Measurements from ENCODE around the gene PLA2G4A. TPM values are rescaled to one million over a fixed set of nuclear protein-coding genes. Genes with fewer than 3 reads are reported as not detected.
A peak's percentile ranks its signal among the peaks of the same experiment; 100 is the strongest.

The PLA2G4A gene
- total RNA-seq, 1 experiment from 2014 or later: 3.8 TPM

DNA sequence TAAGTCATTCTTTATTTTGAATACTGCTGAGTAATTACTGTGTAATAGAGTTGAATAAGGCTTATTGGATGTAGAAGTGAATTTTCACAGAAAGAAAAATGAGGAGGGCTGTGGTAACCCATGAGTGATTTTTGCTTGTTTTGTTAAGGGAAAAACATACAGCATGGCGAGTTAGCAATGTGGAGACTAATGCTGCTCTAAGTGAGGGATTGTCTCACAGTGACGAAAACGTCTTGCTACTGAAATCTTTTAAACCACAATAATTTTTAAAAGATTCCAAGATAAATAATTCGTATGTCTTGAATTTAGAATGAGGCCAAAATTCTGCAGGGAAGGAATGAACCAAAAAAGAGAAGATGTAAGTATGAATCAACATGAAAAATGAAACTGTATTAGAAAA is 16.2 kb upstream of the PLA2G4A start:
- Mint-ChIP-seq H3K27ac (ENCODE audit: low read depth, unreplicated experiment) (peak overlapping the region; percentile 57), H3K4me1 (ENCODE audit: insufficient read depth, unreplicated experiment) (peaks cover 16% of the 10 kb centered on the region), H3K27me3 (ENCODE audit: insufficient read depth, unreplicated experiment) (no peaks in the 10 kb centered on the region), H3K36me3 (ENCODE audit: insufficient read depth, unreplicated experiment) (no peaks in the 10 kb centered on the region), H3K4me3 (ENCODE audit: unreplicated experiment) (peak overlapping the region; percentile 49), H3K9me3 (ENCODE audit: unreplicated experiment) (no peaks in the 10 kb centered on the region)
- no TSS peak for BruUV-seq (replicated peaks)
- DNase-seq (ENCODE audit: unreplicated experiment): peak; percentile 65
- POLR2A ChIA-PET: no interaction called here
- intact Hi-C loops (cut with micrococcal nuclease): no loop called here
- CTCF ChIA-PET: interaction anchor here (0.6 to 2.0 kb wide), 2 partner anchors 15 to 90 kb away, joined by 3 to 9 read pairs; no protein-coding TSS in a partner anchor
- TF ChIP-seq, protein P1, sequence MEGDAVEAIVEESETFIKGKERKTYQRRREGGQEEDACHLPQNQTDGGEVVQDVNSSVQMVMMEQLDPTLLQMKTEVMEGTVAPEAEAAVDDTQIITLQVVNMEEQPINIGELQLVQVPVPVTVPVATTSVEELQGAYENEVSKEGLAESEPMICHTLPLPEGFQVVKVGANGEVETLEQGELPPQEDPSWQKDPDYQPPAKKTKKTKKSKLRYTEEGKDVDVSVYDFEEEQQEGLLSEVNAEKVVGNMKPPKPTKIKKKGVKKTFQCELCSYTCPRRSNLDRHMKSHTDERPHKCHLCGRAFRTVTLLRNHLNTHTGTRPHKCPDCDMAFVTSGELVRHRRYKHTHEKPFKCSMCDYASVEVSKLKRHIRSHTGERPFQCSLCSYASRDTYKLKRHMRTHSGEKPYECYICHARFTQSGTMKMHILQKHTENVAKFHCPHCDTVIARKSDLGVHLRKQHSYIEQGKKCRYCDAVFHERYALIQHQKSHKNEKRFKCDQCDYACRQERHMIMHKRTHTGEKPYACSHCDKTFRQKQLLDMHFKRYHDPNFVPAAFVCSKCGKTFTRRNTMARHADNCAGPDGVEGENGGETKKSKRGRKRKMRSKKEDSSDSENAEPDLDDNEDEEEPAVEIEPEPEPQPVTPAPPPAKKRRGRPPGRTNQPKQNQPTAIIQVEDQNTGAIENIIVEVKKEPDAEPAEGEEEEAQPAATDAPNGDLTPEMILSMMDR (IDR thresholded peaks at IDR 0.05; ENCODE audit: unreplicated experiment): no peak

DNA sequence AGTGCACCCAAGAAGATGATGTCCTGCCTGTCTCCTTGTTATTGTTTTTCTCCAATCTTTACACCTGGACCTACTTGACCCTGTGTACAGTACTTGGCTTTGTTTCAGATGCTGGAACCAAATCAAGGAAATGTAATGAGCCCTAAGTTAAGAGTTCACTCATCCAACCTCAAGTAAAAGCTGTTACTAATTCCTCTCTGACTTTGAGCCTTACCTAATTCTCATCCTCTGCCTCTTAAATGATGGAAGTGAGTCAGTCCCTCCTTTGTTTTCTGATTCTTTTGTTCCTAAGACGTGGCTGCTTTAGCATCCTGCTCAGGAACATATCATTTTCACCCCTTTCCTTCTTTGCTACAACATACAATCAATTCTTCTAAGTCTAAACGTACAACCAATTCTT is 15.3 kb upstream of the PLA2G4A start:
- TF ChIP-seq, protein P1 (IDR thresholded peaks at IDR 0.05; ENCODE audit: unreplicated experiment): no peak
- BruUV-seq (replicated peaks): no TSS peak
- H3K4me1 Mint-ChIP-seq (ENCODE audit: insufficient read depth, unreplicated experiment): peaks cover 16% of the 10 kb centered on the region
- H3K36me3 Mint-ChIP-seq (ENCODE audit: insufficient read depth, unreplicated experiment): no peaks in the 10 kb centered on the region
- CTCF ChIA-PET: interaction anchor here (0.9 to 1.2 kb wide), 3 partner anchors 16 to 90 kb away, joined by 3 read pairs; no protein-coding TSS in a partner anchor
- H3K4me3 Mint-ChIP-seq (ENCODE audit: unreplicated experiment): no peak overlapping the region
- peak overlapping the region; percentile 57 for H3K27ac Mint-ChIP-seq (ENCODE audit: low read depth, unreplicated experiment)
- POLR2A ChIA-PET: no interaction called here
- no peaks in the 10 kb centered on the region for H3K27me3 Mint-ChIP-seq (ENCODE audit: insufficient read depth, unreplicated experiment)
- intact Hi-C loops (cut with micrococcal nuclease): no loop called here
- H3K9me3 Mint-ChIP-seq (ENCODE audit: unreplicated experiment): no peaks in the 10 kb centered on the region
- peak; percentile 42 for DNase-seq (ENCODE audit: unreplicated experiment)

DNA sequence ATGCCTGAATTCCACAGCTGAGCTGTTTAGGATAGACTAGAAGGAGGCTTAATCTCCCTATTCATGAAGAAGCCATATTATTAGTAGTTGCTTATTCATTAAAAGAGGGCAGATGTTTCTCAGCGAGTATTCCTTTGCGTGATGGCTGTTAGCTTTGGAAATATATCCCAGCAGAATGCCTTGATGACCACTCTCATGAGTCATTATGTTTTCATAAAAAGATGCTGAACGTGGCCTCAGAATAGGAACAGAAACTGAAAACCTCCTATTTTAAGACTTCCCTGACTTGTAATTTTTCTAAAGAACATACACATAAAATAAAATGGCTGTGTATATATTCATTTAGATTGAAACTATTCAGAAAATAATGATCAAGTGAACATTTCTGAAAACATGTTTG is 9.6 kb upstream of the PLA2G4A start:
- Mint-ChIP-seq H3K27ac (ENCODE audit: low read depth, unreplicated experiment) (no peak overlapping the region), H3K4me1 (ENCODE audit: insufficient read depth, unreplicated experiment) (no peaks in the 10 kb centered on the region), H3K4me3 (ENCODE audit: unreplicated experiment) (no peak overlapping the region), H3K36me3 (ENCODE audit: insufficient read depth, unreplicated experiment) (no peaks in the 10 kb centered on the region), H3K27me3 (ENCODE audit: insufficient read depth, unreplicated experiment) (no peaks in the 10 kb centered on the region), H3K9me3 (ENCODE audit: unreplicated experiment) (no peaks in the 10 kb centered on the region)
- intact Hi-C loops (cut with micrococcal nuclease): no loop called here
- POLR2A ChIA-PET: interaction anchor here (1.0 kb wide), 1 partner anchor 82 kb away, joined by 3 read pairs; no protein-coding TSS in a partner anchor
- peak; percentile 61 for DNase-seq (ENCODE audit: unreplicated experiment)
- TF ChIP-seq, protein P1 (IDR thresholded peaks at IDR 0.05; ENCODE audit: unreplicated experiment): no peak
- BruUV-seq (replicated peaks): no TSS peak
- CTCF ChIA-PET: interaction anchor here (0.6 to 1.0 kb wide), 2 partner anchors 79 to 127 kb away, joined by 4 read pairs; no protein-coding TSS in a partner anchor

DNA sequence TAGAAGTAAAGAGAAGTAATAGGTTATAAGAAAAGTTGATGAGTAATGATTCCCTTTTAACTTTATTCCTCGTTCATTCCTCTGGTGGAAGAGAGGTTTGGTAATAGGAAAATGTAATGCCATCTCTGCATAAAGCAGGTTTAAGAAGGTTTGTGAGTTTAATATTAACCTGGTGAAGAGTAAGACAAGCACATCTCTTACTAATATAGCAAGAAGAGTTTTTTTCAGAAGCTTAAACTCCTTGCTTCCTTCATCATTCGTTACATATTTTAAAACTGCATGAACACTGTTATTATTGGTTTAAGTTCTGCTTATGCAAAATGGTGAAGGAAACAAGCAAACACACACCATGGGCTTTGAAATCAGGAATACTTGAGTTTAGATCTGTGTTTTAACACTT is 9.2 kb upstream of the PLA2G4A start:
- no peaks in the 10 kb centered on the region for H3K9me3 Mint-ChIP-seq (ENCODE audit: unreplicated experiment)
- no peaks in the 10 kb centered on the region for H3K27me3 Mint-ChIP-seq (ENCODE audit: insufficient read depth, unreplicated experiment)
- no peak overlapping the region for H3K27ac Mint-ChIP-seq (ENCODE audit: low read depth, unreplicated experiment)
- H3K4me3 Mint-ChIP-seq (ENCODE audit: unreplicated experiment): no peak overlapping the region
- no peaks in the 10 kb centered on the region for H3K36me3 Mint-ChIP-seq (ENCODE audit: insufficient read depth, unreplicated experiment)
- CTCF ChIA-PET: interaction anchor here (0.8 to 1.0 kb wide), 2 partner anchors 9 to 80 kb away, joined by 3 to 4 read pairs; partner anchors contain the start of gene PLA2G4A
- POLR2A ChIA-PET: interaction anchor here (0.6 to 1.0 kb wide), 2 partner anchors 81 to 139 kb away, joined by 3 to 4 read pairs; partner anchors contain the start of gene PTGS2
- TF ChIP-seq, protein P1 (IDR thresholded peaks at IDR 0.05; ENCODE audit: unreplicated experiment): no peak
- intact Hi-C loops (cut with micrococcal nuclease): no loop called here
- DNase-seq (ENCODE audit: unreplicated experiment): no peak
- H3K4me1 Mint-ChIP-seq (ENCODE audit: insufficient read depth, unreplicated experiment): no peaks in the 10 kb centered on the region
- BruUV-seq (replicated peaks): no TSS peak

Data from MCF 10A (cell line).